Keratinocyte (primary cell): Measurements from ENCODE around the gene JHY. TPM values are rescaled to one million over a fixed set of nuclear protein-coding genes. Genes with fewer than 3 reads are reported as not detected.

Source experiments
- DNase-seq: peaks from one replicate; pipeline ENCODE4 v3.0.0-alpha.2; 2011; ENCODE audit warnings: low read depth, missing footprints, low spot score
- FAIRE-seq: peaks from 2 replicates; lab custom pipeline; 2011; peaks lifted over from hg19 to GRCh38; lab: Jason Lieb, UNC
- H2AFZ ChIP-seq: 2 replicates; pipeline ENCODE4 v1.6.0; 2012; ENCODE audit warnings: low read length, control low read depth, inconsistent platforms; ENCODE audit not compliant: control insufficient read depth
- H3K27ac ChIP-seq: 2 replicates; pipeline ENCODE4 v1.5.1; 2011; ENCODE audit warnings: low read length; ENCODE audit not compliant: control insufficient read depth, insufficient read depth
- H3K27me3 ChIP-seq: 3 replicates; pipeline ENCODE4 v1.6.0; 2011; ENCODE audit warnings: low read length; ENCODE audit not compliant: control insufficient read depth, insufficient read depth; ENCODE audit errors: extremely low read depth
- H3K36me3 ChIP-seq, 2 experiments: 2 replicates in 1 of 2; 3 replicates in 1 of 2; pipeline ENCODE4 v1.5.1; 2011; ENCODE audit warnings: low read length in 2 of 2, mild to moderate bottlenecking in 1 of 2; ENCODE audit not compliant: control insufficient read depth in 2 of 2, insufficient read depth in 2 of 2; ENCODE audit errors: extremely low read depth in 1 of 2
- H3K4me1 ChIP-seq: 3 replicates; pipeline ENCODE4 v1.5.1; 2011; ENCODE audit warnings: low read length; ENCODE audit not compliant: control insufficient read depth, insufficient read depth; ENCODE audit errors: extremely low read depth
- H3K4me2 ChIP-seq: 3 replicates; pipeline ENCODE4 v1.6.0; 2011; ENCODE audit warnings: low read depth, low read length; ENCODE audit not compliant: control insufficient read depth, insufficient read depth; ENCODE audit errors: extremely low read depth
- H3K4me3 ChIP-seq, 3 experiments: fragments of 200-600 bp in 1 of 3; sonication (generic) in 1 of 3; 2 replicates in 2 of 3; 3 replicates in 1 of 3; pipeline ENCODE4 v1.5.1; 2011 to 2016; ENCODE audit warnings: low read length in 3 of 3, mild to moderate bottlenecking in 3 of 3, control low read depth in 2 of 3, inconsistent platforms in 1 of 3, low read depth in 1 of 3, mixed read lengths in 1 of 3, mixed run types in 1 of 3, moderate library complexity in 1 of 3; ENCODE audit not compliant: control insufficient read depth in 2 of 3, insufficient read depth in 2 of 3; ENCODE audit errors: extremely low read depth in 1 of 3
- H3K79me2 ChIP-seq: 2 replicates; pipeline ENCODE4 v1.6.0; 2012; ENCODE audit warnings: low read length; ENCODE audit not compliant: control insufficient read depth, insufficient read depth
- H3K9ac ChIP-seq: 3 replicates; pipeline ENCODE4 v1.6.0; 2011; ENCODE audit warnings: low read length; ENCODE audit not compliant: control insufficient read depth, insufficient read depth; ENCODE audit errors: extremely low read depth
- H3K9me1 ChIP-seq: 3 replicates; pipeline ENCODE4 v1.6.0; 2011; ENCODE audit warnings: low read length; ENCODE audit not compliant: control insufficient read depth, insufficient read depth; ENCODE audit errors: extremely low read depth
- H3K9me3 ChIP-seq: 2 replicates; pipeline ENCODE4 v1.5.1; 2012; ENCODE audit warnings: low read depth, low read length; ENCODE audit not compliant: control insufficient read depth
- H4K20me1 ChIP-seq: 3 replicates; pipeline ENCODE4 v1.6.0; 2011; ENCODE audit warnings: low read length; ENCODE audit not compliant: control insufficient read depth, insufficient read depth; ENCODE audit errors: extremely low read depth
- CTCF ChIP-seq, 3 experiments: IDR thresholded peaks in 1 of 3; conservative IDR thresholded peaks in 1 of 3; optimal IDR thresholded peaks in 1 of 3; 2 replicates in 2 of 3; 3 replicates in 1 of 3; pipeline versions ENCODE3 to v1.5.1; 2011; ENCODE audit warnings: low read length in 3 of 3, mild to moderate bottlenecking in 3 of 3, moderate library complexity in 2 of 3, control low read depth in 1 of 3, inconsistent platforms in 1 of 3; ENCODE audit not compliant: insufficient read depth in 2 of 3; ENCODE audit errors: extremely low read depth in 1 of 3
- EZH2 ChIP-seq: IDR thresholded peaks from one replicate; pipeline ENCODE4 v1.6.1; 2012; ENCODE audit warnings: inconsistent platforms, mild to moderate bottlenecking, low read length, moderate library complexity
- dilution Hi-C: fragments of 300-500 bp; cut with MboI; formaldehyde crosslinking; loops from one replicate; pipeline ENCODE4 v1.7.0; 2020; ENCODE audit warnings: low sequenced_read_pairs; ENCODE audit not compliant: extremely low pct_ligation_motif_present
- polyA plus RNA-seq, 5 experiments: library from polyadenylated mRNA; depleted of rRNA in 3 of 5; stranded (reverse) in 3 of 5; stranded (forward) in 1 of 5; unstranded in 1 of 5; fragments of >200 nt; gene quantifications; 1 replicate in 1 of 5; 2 replicates in 3 of 5; 3 replicates in 1 of 5; pipeline versions ENCODE4 v1.2.1 to v1.2.3, GENCODE V29; 2011 to 2012; ENCODE audit warnings: missing spikeins in 2 of 5, low read depth in 1 of 5, low replicate concordance in 1 of 5

The JHY gene
- polyA plus RNA-seq, 1 donor (not counting 4 experiments of a cell fraction or from before 2014, with no cell fraction given): 3.9 TPM

DNA sequence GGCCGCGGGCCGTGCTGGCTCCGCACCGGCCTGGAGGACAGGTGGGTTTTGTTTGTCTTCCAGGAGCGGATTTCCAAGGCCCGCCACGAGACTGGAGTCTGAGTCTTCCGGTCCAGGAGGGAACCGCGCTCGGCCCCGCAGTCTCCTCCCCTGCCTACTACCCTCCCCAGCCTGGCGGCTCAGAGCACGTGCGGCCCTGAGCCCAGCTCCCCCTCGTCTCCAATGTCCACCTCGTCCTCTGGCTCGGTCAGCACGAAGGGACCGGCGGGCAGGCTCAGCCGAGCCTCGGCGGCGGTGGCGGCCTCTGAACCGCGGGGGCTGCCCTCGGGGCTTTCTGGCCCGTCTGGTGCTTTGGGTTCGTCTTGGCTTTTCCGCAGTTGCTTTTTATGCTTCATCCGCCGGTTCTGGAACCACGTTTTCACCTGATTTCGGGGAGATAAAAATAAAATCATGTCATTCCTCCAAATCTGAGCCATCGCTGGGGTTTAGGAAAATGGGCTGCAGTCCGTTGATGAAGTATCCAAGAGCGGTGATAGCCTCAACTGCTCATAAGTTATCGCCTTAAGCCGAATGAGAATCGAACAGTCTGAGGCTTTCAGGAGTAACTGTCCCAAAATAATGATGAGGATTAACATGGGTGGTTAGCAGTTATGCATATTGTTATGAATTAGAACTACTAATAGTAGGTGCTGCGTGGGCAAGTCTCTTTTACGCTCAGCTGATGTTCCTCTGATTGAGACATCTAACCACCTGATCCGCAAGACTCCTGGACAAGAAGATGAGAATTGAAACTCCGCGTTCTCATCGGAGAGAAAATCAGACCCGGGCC lies 95.1 kb downstream of the JHY start:
- FAIRE-seq: no peak

DNA sequence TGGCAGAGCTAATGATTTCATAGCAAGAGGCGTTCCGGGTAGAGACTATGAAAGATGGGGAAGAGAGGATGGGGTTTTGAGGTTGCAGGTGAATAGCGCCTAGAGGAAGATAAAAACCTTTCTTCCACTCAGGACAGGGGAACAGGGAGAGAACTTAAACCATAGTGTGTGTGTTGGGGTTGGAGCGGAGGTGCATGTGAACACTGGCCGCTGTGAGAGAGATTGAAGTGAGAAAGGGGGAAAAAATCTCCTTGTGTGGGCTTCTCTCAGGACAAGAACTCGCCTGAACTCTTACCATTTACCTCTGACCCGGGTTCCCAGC lies 95.7 kb downstream of the JHY start:
- Histone ChIP-seq H3K27me3 (peaks cover 90% of the 10 kb centered on the region), H3K4me3 (no peak overlapping the region), H3K27ac (no peak overlapping the region), H3K4me2 (no peak overlapping the region), H2AFZ (no peak overlapping the region), H4K20me1 (peaks cover 8% of the 10 kb centered on the region), H3K79me2 (no peaks in the 10 kb centered on the region), H3K36me3 (no peaks in the 10 kb centered on the region), H3K9me1 (no peaks in the 10 kb centered on the region), H3K4me1 (no peaks in the 10 kb centered on the region), H3K9ac (no peak overlapping the region), H3K9me3 (no peaks in the 10 kb centered on the region)
- FAIRE-seq (no peak), DNase-seq (no peak)
- dilution Hi-C loops: no loop called here
- TF ChIP-seq EZH2 (no peak), CTCF (optimal IDR thresholded peaks at IDR 0.05 in 1 of 3, IDR thresholded peaks at IDR 0.05 in 1 of 3, conservative IDR thresholded peaks at IDR 0.05 in 1 of 3; ENCODE audit: extremely low read depth in 1 of 3, insufficient read depth in 2 of 3, low read length in 3 of 3) (no peak)

More for the DNA sequence above, 95.1 kb downstream of the JHY start:
- Histone ChIP-seq H3K36me3 (no peaks in the 10 kb centered on the region), H2AFZ (no peak overlapping the region), H3K9me3 (no peaks in the 10 kb centered on the region), H3K4me2 (peak overlapping the region; percentile 14), H4K20me1 (peaks cover 8% of the 10 kb centered on the region), H3K79me2 (no peaks in the 10 kb centered on the region), H3K9me1 (no peaks in the 10 kb centered on the region), H3K4me1 (no peaks in the 10 kb centered on the region), H3K27me3 (peaks cover 85% of the 10 kb centered on the region), H3K27ac (no peak overlapping the region), H3K4me3 (no peak overlapping the region), H3K9ac (no peak overlapping the region)
- no peak for DNase-seq
- no peak for TF ChIP-seq CTCF (optimal IDR thresholded peaks at IDR 0.05 in 1 of 3, IDR thresholded peaks at IDR 0.05 in 1 of 3, conservative IDR thresholded peaks at IDR 0.05 in 1 of 3; ENCODE audit: extremely low read depth in 1 of 3, insufficient read depth in 2 of 3, low read length in 3 of 3)
- TF ChIP-seq EZH2: peak; percentile 70
- dilution Hi-C loops: no loop called here
